CD4-positive, alpha-beta T cell (primary cell): ENCODE results near the gene TMEM62. TPM values are rescaled to one million over a fixed set of nuclear protein-coding genes. Genes with fewer than 3 reads are reported as not detected.

ENCODE experiments used
- ATAC-seq: fragments of 200-7000 bp; cut with Tn5 transposase; one replicate; pipeline ENCODE4 v1.10.0; 2022; ENCODE audit warnings: mild to moderate bottlenecking; ENCODE audit not compliant: poor library complexity
- CTCF ChIA-PET: fragments of 350-600 bp; sonication (Branson Sonifier 250); formaldehyde crosslinking; loops from one replicate; lab custom pipeline; 2021; ENCODE audit warnings: antibody characterized with exemption, inconsistent platforms; lab: Charles Lee
- POLR2A ChIA-PET: fragments of 350-600 bp; sonication (Branson Sonifier 250); formaldehyde crosslinking; loops from one replicate; lab custom pipeline; 2021; ENCODE audit warnings: antibody characterized with exemption, inconsistent platforms; lab: Charles Lee
- DNase-seq, 14 experiments: peaks; one replicate each; pipeline ENCODE4 v3.0.0-alpha.2; 2013 to 2020; ENCODE audit warnings: mixed read lengths in 2 of 14
- H3K27ac ChIP-seq, 2 donors: one replicate each; pipeline versions ENCODE4 v1.5.1 to v1.7.0; 2013; ENCODE audit warnings: low read length in 2 of 2, low read depth in 1 of 2, mild to moderate bottlenecking in 1 of 2
- H3K27me3 ChIP-seq, 2 experiments: 1 replicate in 1 of 2; 2 replicates in 1 of 2; pipeline versions ENCODE4 v1.6.1 to v1.7.0; 2013; ENCODE audit warnings: low read length in 2 of 2, control low read depth in 1 of 2, mild to moderate bottlenecking in 1 of 2, moderate library complexity in 1 of 2; ENCODE audit not compliant: insufficient read depth in 2 of 2, control insufficient read depth in 1 of 2
- H3K36me3 ChIP-seq: one replicate; pipeline ENCODE4 v1.6.1; 2013; ENCODE audit warnings: low read length, control low read depth; ENCODE audit not compliant: insufficient read depth
- H3K4me1 ChIP-seq: one replicate; pipeline ENCODE4 v1.6.1; 2013; ENCODE audit warnings: low read length, control low read depth; ENCODE audit not compliant: insufficient read depth
- H3K4me3 ChIP-seq: one replicate; pipeline ENCODE4 v1.5.1; 2013; ENCODE audit warnings: mild to moderate bottlenecking, low read length, moderate library complexity
- H3K9me3 ChIP-seq, 2 experiments: 1 replicate in 1 of 2; 2 replicates in 1 of 2; pipeline versions ENCODE4 v1.6.1 to v1.7.0; 2013; ENCODE audit warnings: low read length in 2 of 2, mild to moderate bottlenecking in 2 of 2, control low read depth in 1 of 2, moderate library complexity in 1 of 2; ENCODE audit not compliant: control insufficient read depth in 1 of 2, insufficient read depth in 1 of 2
- H3K27ac Mint-ChIP-seq: one replicate; pipeline ENCODE4 v1.8.0; 2020; ENCODE audit warnings: mixed read lengths
- H3K27me3 Mint-ChIP-seq: one replicate; pipeline ENCODE4 v1.8.0; 2021; ENCODE audit warnings: mixed read lengths
- H3K36me3 Mint-ChIP-seq: one replicate; pipeline ENCODE4 v1.8.0; 2021; ENCODE audit warnings: low read depth, mixed read lengths
- H3K4me1 Mint-ChIP-seq: one replicate; pipeline ENCODE4 v1.8.0; 2021; ENCODE audit warnings: low read depth, mixed read lengths
- H3K4me3 Mint-ChIP-seq: one replicate; pipeline ENCODE4 v1.8.0; 2020; ENCODE audit warnings: mild to moderate bottlenecking, mixed read lengths
- H3K9me3 Mint-ChIP-seq: one replicate; pipeline ENCODE4 v1.8.0; 2020; ENCODE audit warnings: mixed read lengths
- intact Hi-C, 2 experiments: fragments of 100-400 bp; cut with DNase I in 1 of 2; cut with micrococcal nuclease in 1 of 2; formaldehyde crosslinking; loops; one replicate each; pipeline versions ENCODE4 v1.15.1 to v1.9.0; 2023 to 2025; cut with DNase I, micrococcal nuclease
- total RNA-seq, 174 experiments: library from RNA in 2 of 174; stranded (reverse) in 2 of 174; gene quantifications; one replicate each; pipeline ENCODE4 v1.2.3 and lab custom pipeline; 2021 to 2026
- TF ChIP-seq, protein P1 (sequence below): fragments of 200-600 bp; IDR thresholded peaks from one replicate; pipeline ENCODE4 v1.8.0; 2022; ENCODE audit warnings: antibody characterized with exemption, mild to moderate bottlenecking

Gene TMEM62
- total RNA-seq, 2 experiments from 2014 or later = 17.5 to 22.5 TPM

- no peak for DNase-seq
- Histone ChIP-seq H3K27ac (no peak overlapping the region), H3K36me3 (peaks cover 36% of the 10 kb centered on the region), H3K9me3 (no peaks in the 10 kb centered on the region), H3K4me3 (no peak overlapping the region), H3K27me3 (no peaks in the 10 kb centered on the region), H3K4me1 (peaks cover 4% of the 10 kb centered on the region)
- Mint-ChIP-seq H3K4me1 (peaks cover 15% of the 10 kb centered on the region), H3K27me3 (no peaks in the 10 kb centered on the region), H3K4me3 (no peak overlapping the region), H3K9me3 (no peaks in the 10 kb centered on the region), H3K27ac (no peak overlapping the region), H3K36me3 (peaks cover 63% of the 10 kb centered on the region)
- intact Hi-C loops = loop anchor here in 1 of 2 experiments (5.0 kb wide), 1 partner anchor 43 kb away; the partner anchor contains the start of gene UBR1
- no peak for ATAC-seq
- ChIA-PET POLR2A (no interaction called here), CTCF (no interaction called here)
- TF ChIP-seq, protein P1, sequence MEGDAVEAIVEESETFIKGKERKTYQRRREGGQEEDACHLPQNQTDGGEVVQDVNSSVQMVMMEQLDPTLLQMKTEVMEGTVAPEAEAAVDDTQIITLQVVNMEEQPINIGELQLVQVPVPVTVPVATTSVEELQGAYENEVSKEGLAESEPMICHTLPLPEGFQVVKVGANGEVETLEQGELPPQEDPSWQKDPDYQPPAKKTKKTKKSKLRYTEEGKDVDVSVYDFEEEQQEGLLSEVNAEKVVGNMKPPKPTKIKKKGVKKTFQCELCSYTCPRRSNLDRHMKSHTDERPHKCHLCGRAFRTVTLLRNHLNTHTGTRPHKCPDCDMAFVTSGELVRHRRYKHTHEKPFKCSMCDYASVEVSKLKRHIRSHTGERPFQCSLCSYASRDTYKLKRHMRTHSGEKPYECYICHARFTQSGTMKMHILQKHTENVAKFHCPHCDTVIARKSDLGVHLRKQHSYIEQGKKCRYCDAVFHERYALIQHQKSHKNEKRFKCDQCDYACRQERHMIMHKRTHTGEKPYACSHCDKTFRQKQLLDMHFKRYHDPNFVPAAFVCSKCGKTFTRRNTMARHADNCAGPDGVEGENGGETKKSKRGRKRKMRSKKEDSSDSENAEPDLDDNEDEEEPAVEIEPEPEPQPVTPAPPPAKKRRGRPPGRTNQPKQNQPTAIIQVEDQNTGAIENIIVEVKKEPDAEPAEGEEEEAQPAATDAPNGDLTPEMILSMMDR = no peak
Measured at GRCh38 chr15:43150191-43150929, 17.0 kb downstream of the TMEM62 start.

DNA sequence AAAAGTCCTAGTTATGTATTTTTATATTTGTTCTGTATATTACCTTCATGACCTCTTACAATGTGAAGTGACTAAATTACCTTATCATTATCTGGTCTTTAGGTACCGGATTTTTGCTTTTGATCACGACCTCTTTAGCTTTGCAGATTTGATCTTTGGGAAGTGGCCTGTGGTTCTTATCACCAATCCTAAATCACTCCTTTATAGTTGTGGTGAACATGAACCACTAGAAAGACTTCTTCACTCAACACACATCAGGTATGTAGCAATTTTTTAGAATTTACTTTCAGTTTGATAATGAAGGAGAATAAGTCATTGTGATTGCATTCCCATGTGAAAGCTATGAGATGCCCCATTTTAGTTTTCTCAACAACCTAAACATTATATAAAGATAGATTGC, 18.3 kb downstream of the TMEM62 start:
- CTCF ChIA-PET = no interaction called here
- Mint-ChIP-seq H3K36me3 (peaks cover 63% of the 10 kb centered on the region), H3K27me3 (no peaks in the 10 kb centered on the region), H3K4me1 (peaks cover 15% of the 10 kb centered on the region), H3K4me3 (peak overlapping the region; percentile 30), H3K9me3 (no peaks in the 10 kb centered on the region), H3K27ac (no peak overlapping the region)
- Histone ChIP-seq H3K27me3 (no peaks in the 10 kb centered on the region), H3K4me1 (peaks cover 4% of the 10 kb centered on the region), H3K9me3 (no peaks in the 10 kb centered on the region), H3K36me3 (peaks cover 29% of the 10 kb centered on the region), H3K4me3 (no peak overlapping the region), H3K27ac (no peak overlapping the region)
- POLR2A ChIA-PET = interaction anchor here (1.0 to 1.2 kb wide), 3 partner anchors 18 to 45 kb away, joined by 4 to 9 read pairs (median 4); partner anchors contain the start of genes TMEM62 and UBR1
- peak in 3 of 14 experiments; percentile 68 to 82 (median 76) for DNase-seq
- intact Hi-C loops = loop anchor here in 1 of 2 experiments (5.0 kb wide), 1 partner anchor 44 kb away; the partner anchor contains the start of gene UBR1
- ATAC-seq = peak; percentile 95
- TF ChIP-seq, protein P1 = no peak

GRCh38 chr15:43153269-43153668, 19.9 kb downstream of the TMEM62 start:
- no peaks in the 10 kb centered on the region for H3K27me3 ChIP-seq
- Mint-ChIP-seq H3K27ac (no peak overlapping the region), H3K9me3 (no peaks in the 10 kb centered on the region), H3K4me1 (peaks cover 15% of the 10 kb centered on the region), H3K36me3 (peaks cover 62% of the 10 kb centered on the region), H3K4me3 (no peak overlapping the region), H3K27me3 (no peaks in the 10 kb centered on the region)
- peaks cover 4% of the 10 kb centered on the region for H3K4me1 ChIP-seq
- H3K36me3 ChIP-seq = peaks cover 36% of the 10 kb centered on the region
- H3K4me3 ChIP-seq = no peak overlapping the region
- no peak for ATAC-seq
- H3K27ac ChIP-seq = no peak overlapping the region
- intact Hi-C loops = loop anchor here in 1 of 2 experiments (5.0 kb wide), 1 partner anchor 46 kb away; the partner anchor contains the start of gene UBR1
- TF ChIP-seq, protein P1 = no peak
- POLR2A ChIA-PET = interaction anchor here (0.6 kb wide), 1 partner anchor 1623 kb away, joined by 3 read pairs; no protein-coding TSS in a partner anchor
- DNase-seq = no peak
- CTCF ChIA-PET = no interaction called here
- H3K9me3 ChIP-seq = no peaks in the 10 kb centered on the region
